AG10803 (cell line): ENCODE results near the gene APOL1.
A peak's percentile ranks its signal among the peaks of the same experiment; 100 is the strongest.
"Not testable (repeated sequence)": the region's sequence is repeated elsewhere in the genome, so short reads cannot be mapped to it uniquely, and the experiment has no call there.

ENCODE experiments used
- DNase-seq: peaks from one replicate; pipeline ENCODE4 v3.0.0; 2010; ENCODE audit warnings: low read depth
- H3K4me3 ChIP-seq: 2 replicates; pipeline ENCODE4 v1.5.1; 2011; ENCODE audit warnings: mild to moderate bottlenecking, low read length, control low read depth
- TF ChIP-seq, protein P1 (sequence below): conservative IDR thresholded peaks from 2 replicates; pipeline ENCODE4 v1.5.1; 2011; ENCODE audit warnings: mild to moderate bottlenecking, low read length, control low read depth, inconsistent platforms

The APOL1 gene

DNA sequence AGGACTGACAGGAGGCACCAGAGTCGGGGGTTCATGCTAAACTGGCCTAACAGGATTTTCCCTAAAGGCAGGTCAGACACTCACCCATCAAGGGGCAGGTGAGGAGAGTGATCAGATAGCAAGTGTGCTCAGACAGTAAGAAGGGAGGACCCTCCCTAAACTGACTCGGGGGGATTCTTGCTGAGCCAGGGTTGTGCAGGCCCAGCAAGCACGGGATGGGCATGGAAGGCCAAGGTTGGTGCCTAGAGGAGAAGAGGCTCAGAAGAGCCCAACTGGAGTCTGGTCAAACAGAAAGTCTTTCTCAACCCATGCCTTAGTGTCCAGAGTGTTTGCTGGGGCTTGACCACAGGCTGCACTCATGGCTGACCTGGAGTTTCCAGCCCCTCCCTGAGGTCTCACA, 6.2 kb upstream of the APOL1 start:
- no peak for DNase-seq
- no peak overlapping the region for H3K4me3 ChIP-seq
- TF ChIP-seq, protein P1, sequence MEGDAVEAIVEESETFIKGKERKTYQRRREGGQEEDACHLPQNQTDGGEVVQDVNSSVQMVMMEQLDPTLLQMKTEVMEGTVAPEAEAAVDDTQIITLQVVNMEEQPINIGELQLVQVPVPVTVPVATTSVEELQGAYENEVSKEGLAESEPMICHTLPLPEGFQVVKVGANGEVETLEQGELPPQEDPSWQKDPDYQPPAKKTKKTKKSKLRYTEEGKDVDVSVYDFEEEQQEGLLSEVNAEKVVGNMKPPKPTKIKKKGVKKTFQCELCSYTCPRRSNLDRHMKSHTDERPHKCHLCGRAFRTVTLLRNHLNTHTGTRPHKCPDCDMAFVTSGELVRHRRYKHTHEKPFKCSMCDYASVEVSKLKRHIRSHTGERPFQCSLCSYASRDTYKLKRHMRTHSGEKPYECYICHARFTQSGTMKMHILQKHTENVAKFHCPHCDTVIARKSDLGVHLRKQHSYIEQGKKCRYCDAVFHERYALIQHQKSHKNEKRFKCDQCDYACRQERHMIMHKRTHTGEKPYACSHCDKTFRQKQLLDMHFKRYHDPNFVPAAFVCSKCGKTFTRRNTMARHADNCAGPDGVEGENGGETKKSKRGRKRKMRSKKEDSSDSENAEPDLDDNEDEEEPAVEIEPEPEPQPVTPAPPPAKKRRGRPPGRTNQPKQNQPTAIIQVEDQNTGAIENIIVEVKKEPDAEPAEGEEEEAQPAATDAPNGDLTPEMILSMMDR: no peak

DNA sequence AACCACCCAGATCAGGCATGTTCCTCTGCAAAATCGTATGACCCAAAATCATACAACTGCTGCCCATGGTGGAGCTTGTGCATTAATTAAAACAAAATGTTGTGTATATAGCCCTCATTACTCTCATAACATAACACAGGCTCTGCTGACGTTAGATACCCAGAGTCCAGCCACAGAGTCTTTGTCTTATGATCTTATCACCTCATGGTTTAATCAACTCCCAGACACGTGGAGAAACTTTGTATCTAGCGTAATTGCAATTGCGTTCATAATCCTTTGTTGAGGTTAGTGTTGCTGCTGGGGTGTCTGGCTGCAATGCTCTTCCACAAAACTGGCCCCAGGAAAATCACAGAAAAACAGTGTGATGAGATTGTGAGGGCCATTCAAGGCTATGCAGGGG, 5.0 kb upstream of the APOL1 start:
- TF ChIP-seq, protein P1: no peak
- DNase-seq: no peak
- no peak overlapping the region for H3K4me3 ChIP-seq

DNA sequence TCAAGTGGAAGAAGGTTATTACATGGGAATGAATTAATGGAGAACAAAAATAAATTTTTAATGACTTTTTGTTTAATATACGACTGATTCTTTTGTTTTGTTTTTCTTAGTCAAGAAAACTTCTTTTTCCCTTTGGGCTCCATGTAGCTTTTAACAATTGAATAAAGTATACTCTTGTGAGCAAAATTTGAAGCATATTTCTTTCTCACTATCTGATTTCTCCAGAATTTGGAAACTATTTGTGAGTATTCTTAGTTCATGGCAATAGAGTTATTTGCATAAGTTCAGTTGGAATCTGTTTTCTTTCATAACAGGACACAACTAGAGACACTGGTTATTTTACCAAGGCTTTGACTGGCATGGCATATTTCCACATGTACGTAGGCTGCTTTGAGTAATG, 3.8 kb upstream of the APOL1 start:
- TF ChIP-seq, protein P1: no peak
- no peak for DNase-seq
- no peak overlapping the region for H3K4me3 ChIP-seq

DNA sequence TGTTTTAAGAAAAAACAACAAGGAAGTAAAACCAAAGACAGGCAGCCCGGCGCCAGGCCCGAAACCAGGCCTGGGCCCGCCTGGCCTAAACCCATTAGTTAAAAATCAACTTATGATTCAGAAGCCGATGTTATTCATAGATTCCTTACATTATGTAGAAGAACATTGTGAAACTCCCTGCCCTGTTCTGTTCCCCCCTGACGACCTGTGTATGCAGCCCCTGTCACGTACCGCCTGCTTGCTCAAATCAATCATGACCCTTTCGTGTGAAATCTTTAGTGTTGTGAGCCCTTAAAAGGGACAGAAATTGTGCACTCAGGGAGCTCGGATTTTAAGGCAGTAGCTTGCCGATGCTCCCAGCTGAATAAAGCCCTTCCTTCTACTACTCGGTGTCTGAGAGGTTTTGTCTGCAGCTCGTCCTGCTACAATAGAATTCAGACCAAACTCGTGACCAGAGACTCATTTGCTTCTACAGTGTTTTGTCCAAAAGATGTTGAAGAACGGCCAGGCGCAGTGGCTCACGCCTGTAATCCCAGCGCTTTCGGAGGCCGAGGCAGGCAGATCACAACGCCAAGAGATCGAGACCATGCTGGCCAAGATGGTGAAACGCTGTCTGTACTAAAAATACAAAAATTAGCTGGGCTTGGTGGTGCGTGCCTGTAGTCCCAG, 2.5 kb upstream of the APOL1 start:
- DNase-seq, H3K4me3 ChIP-seq: not testable (repeated sequence)

DNA sequence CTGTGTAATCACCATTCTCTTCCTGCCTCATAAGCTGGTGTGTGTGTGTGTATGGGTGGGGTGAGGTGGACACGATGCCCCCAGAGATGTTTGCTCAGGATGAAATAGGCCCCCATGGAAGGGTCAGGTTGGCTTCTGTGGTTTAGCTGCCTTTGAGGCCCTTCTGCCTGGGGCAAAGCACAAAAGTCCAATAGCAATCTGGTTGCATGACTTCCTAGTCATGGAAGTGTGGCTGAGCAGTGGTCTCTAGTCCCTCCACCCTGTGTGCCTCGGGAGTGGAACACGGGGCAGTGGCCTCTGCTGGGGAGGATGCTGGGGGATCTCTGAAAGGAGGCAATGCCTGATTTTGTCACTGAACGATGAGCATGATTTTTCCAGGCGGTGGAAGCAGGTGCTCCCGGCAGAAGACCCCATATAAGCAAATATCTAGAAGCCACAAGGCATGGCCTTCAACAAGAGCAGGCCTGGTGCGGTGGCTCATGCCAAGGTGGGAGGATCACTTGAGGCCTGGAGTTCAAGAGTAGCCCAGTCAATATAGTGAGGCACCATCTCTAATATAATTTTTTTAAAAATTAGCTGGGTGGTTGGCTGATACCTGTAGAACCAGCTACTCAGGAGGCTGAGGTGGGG, 839 bp upstream of the APOL1 start:
- not testable (repeated sequence) for DNase-seq, H3K4me3 ChIP-seq

DNA sequence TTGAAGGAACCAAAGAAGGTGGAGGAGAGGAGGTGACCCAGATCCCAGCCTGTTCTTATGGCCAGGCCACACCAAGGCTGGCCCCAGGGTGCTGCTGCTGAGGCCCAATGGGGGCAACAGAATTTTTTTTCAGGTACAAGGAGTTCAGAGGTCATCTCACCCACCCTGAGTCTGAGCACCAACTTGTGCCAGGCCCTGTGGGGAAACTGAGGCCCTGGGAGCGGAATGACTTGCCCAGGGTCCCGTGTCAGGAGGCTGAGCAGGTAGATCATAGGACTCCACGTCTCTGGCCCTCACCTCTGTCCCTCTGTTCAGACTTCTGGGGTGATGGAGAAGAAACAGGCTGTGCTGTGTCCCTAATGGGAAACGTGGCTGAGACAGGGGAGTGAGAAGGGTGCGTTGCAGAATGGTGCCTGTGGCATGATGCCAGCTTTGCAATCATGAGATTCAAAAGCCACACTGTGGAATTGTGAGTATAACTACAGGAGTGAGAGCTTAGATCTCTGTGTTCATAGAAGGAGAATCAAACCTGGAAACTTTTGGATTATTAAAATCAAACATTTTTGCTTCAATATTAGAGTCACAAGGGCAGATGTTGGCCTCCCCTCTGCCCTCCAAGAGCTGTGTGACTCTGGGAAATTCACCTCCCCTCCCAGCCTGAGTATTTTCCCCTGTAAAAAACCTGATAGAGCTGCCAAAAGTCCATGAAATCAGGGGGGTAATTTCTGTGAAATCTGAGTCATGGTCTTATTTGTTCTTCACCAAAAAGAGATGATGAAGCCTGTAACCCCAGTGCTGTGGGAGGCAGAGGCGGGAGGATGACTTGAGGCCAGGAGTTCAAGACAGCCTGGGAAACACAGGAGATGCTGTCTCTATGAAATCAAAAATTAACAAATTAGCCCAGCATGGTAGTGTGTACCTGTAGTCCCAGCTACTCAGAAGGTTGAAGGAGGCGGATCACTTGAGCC, 874 bp downstream of the APOL1 start:
- H3K4me3 ChIP-seq: peak overlapping the region; percentile 54
- TF ChIP-seq, protein P1: no peak
- DNase-seq: no peak

DNA sequence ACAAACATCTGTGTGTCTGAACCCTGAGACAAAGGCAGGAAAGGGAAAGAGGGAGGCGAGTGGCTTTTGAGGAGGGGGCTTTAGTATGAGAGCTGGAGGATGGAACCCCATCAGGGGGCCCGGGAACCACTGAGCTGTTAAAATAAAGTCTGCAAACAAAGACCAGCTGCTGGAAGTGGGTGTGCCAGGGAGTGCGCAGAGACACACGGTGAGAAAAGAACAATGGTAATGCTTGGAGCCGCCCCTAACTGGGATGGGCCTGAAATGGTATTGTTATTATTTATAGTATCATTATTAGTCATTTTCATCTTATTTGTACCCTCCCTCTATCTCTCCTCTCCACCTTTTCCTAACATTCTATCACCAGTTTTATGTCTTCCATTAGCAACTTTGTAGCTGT, 2.6 kb downstream of the APOL1 start:
- H3K4me3 ChIP-seq, DNase-seq: not testable (repeated sequence)

DNA sequence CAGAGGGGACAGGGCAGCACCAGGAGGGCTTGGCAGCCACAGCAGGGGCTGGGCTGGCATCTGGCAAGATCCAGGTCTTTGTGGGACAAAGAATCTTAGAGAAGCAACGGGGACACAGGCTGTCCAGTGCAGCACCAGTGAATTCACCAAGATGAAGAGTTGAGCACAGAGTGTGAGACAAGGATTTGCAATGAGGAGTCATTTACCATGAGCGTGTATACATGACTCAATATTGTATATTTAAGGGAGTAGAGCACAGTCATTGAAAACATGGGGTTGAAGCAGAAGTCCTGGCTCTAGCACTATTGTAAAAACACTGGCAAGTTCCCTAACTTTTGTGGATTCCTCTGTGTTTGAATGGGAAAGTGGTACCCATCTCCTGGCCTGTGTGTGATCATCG, 3.5 kb downstream of the APOL1 start:
- TF ChIP-seq, protein P1: no peak
- DNase-seq: no peak
- H3K4me3 ChIP-seq: no peak overlapping the region
